Left colon (tissue), 2 donors: Measurements from ENCODE around the gene SAMD7. TPM values are rescaled to one million over a fixed set of nuclear protein-coding genes. Genes with fewer than 3 reads are reported as not detected.

Experiments
- ATAC-seq: fragments of 200-7000 bp; cut with Tn5 transposase; one replicate; pipeline ENCODE4 v1.9.1; 2020; ENCODE audit warnings: mild to moderate bottlenecking, moderate library complexity
- DNase-seq, 2 donors: peaks; one replicate each; pipeline ENCODE4 v3.0.0-alpha.2; 2020
- intact Hi-C, 2 donors: fragments of 100-400 bp; cut with DNase I in 1 of 2; cut with micrococcal nuclease in 1 of 2; formaldehyde crosslinking; loops; one replicate each; pipeline versions ENCODE4 v1.11.2 to v1.14.0; 2022; cut with DNase I, micrococcal nuclease
- total RNA-seq, 2 donors: library from RNA; stranded (reverse); fragmentation: NEBNext Ultra II Directional; extraction: Animal tissue kit (Norgen Biotek cat#: 25700); gene quantifications; one replicate each; pipeline ENCODE4 v1.2.1, GENCODE V29; 2021
- donor health status: DM: no; HTN: no; CAD: no.
- donor health status: DM: yes; HTN: yes; CAD: no.

Gene SAMD7
- total RNA-seq, 2 donors from 2014 or later = not detected

DNA sequence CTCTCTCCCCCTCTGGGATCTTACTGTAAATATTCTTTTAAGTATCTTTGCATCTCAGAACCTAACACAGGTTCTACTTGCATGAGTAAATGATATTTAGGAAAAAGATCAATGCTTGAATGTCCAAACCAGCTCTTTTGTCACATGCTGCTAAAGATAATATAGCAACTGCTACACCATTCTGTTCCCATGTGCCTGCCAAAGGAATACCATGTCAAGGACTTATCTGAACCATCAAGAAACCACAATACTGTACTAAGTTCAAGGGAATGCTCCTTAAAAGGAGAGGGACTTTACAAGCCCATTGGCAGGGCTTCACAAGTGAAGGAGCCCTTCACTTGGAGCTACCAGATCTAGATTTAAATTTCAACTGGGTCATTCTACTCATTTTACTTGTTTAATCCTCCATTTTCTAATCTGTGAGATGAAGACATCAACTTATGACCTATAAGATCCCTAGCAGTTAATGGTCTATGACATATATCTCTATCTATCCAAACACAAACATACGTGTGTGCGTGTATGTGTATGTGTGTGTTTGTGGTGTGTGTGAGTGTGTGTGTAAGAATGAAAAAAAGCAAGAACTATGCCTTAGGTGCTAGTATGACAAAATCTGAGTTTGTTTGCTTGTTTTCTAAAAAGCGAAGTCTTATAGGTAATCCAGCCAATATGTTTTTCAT lies 42.2 kb downstream of the SAMD7 start:
- no peak for ATAC-seq

DNA sequence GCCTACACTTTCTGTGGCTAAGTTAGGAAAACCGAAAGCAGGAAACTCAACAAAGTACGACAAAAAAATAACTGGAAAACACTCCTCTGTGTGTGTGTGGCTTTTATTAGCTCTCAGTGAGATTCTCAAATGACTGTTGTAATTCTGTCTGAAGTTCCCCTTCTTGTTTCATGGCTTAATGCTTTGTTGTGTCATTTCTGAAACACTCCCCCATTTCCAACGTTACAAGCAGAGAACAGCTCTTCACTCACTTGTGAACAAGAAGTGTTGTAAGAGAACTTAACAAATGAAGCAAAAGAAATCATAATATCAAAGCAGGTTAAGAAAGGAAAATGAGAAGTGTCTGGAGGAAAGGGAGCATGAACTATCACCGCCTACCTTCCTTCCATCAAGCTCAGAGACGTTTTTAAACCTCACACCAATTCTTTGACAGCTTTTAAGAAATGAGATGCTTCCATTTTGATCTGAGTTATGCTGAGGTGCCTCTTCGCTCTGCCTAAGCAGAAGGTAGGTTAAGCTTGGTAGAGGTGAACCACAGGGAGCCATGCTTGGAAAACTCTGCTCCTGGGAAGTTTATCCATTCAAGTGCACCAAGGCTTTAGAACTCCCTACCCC lies 42.9 kb downstream of the SAMD7 start:
- intact Hi-C loops = no loop called here
- DNase-seq (no peak), ATAC-seq (no peak)

More for the DNA sequence above, 42.2 kb downstream of the SAMD7 start:
- intact Hi-C loops = no loop called here
- no peak for DNase-seq

DNA sequence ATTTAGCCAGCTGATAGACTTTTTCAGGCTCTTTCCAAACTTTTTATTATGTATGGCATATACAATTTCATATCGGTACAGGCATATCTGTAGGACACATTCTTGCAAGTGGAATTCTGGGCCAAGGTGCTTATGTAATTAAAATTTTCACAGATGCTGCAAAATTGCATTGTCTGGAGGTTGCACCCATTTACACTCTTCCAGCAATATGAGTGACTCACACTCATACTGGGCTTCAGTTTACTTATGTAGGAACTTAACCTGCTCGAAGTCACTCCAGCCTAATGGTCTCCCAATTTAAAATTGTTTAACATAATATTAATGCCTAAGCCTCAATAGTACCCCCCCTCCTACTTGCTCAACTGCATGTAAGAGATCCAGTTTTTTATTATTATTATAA lies 44.0 kb downstream of the SAMD7 start:
- ATAC-seq = no peak

DNA sequence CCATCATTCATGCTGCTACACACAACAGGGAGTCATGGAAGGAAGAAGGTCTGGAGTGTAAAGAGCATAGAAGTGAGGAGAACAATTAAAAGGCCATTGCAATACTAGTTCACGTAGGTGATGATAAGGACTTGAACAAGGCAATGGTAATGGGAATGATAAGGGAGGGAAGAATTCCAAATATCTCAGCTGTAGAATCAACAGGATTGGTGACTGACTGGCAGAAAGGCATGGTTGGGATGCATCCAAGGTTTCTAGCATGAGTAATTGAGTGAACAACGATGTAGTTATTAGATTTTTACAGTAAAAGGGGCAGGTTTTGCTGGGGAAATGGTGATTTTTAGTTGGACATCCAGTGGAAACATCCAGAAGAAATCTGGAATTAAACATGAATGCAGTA lies 52.8 kb downstream of the SAMD7 start:
- DNase-seq = no peak
- intact Hi-C loops = loop anchor here in 1 of 2 donors (10.0 kb wide), 1 partner anchor 99 kb away; the partner anchor contains the start of gene LRRC31

More for the DNA sequence above, 44.0 kb downstream of the SAMD7 start:
- intact Hi-C loops = no loop called here
- DNase-seq = no peak

DNA sequence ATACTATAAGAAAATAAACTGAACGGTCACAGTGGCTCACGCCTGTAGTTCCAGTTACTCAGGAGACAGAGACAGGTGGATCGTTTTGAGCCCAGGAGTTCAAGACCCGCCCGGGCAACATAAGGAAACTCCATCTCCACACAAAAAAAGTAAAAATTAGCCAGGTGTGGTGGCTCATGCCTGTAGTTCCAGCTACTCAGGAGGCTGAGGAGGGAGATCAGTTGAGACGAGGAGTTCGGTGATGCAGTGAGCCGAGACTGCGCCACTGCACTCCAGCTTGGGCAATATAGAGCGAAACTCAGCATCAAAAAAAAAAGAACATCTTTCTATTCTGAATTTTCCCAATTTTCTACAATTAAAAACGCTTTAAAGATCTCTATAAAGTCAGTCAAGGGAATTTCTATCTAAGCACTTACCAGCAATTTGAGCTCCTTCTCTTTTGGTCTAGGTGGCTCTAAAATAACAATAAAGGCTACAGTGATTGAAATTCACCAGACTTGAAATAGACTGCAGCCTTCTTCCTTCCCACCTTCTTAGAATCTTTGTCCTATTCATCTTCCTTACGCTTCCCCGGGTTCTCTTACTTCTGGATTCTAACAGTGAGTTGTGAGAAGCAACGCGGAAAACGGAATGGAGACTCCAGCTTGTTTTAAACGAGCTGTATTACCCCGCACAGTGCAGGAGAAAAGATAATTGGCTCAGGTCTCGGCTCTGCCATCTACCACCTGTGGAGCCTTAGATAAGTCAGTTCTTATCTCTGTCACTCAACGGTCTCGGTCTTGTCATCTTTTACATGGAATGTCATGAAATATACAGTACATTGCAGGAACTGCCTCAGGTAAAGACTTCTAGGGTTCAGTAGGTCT lies 54.4 kb downstream of the SAMD7 start:
- ATAC-seq = peak; percentile 22
- intact Hi-C loops = loop anchor here in 1 of 2 donors (5.0 to 10.0 kb wide), 2 partner anchors 101 to 203 kb away; partner anchors contain the start of gene LRRC31
- DNase-seq = peak in 1 of 2 donors; percentile 24

More for the DNA sequence above, 52.8 kb downstream of the SAMD7 start:
- ATAC-seq = no peak

DNA sequence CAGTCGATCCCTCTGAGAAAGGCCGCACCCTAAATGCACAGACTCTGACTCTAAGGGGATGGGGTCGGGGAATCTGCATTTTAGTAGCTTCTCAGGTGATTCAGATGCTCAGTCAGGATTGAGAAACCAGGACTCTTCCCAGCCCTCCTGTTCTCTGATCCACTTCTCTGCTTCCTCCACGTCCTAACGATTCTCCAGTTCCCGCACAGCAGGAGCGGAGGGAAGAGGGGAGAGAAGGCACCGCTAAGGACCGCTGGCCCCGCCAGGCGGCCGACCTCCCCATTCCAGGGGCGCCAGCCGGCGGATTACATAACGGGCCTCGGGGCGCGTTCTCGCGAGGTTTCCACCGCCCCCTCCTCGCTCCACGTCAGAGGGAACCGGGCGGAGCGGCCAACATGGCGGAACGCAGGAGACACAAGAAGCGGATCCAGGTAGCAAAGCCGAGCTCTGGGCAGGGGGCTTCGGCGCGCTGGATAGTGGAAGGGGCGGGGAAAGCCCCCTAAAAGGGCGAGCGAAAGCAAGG lies 55.1 kb downstream of the SAMD7 start, which contains the start of gene SEC62:
Gene SEC62 (plus strand): TSS at position 380 of the 523 bp plus-strand sequence. CDS start 16 bp downstream, at position 396.
- DNase-seq = peak; percentile 92 to 96
- peak; percentile 97 for ATAC-seq
- intact Hi-C loops = loop anchor here in 1 of 2 donors (5.0 to 10.0 kb wide), 2 partner anchors 102 to 204 kb away; partner anchors contain the start of gene LRRC31

DNA sequence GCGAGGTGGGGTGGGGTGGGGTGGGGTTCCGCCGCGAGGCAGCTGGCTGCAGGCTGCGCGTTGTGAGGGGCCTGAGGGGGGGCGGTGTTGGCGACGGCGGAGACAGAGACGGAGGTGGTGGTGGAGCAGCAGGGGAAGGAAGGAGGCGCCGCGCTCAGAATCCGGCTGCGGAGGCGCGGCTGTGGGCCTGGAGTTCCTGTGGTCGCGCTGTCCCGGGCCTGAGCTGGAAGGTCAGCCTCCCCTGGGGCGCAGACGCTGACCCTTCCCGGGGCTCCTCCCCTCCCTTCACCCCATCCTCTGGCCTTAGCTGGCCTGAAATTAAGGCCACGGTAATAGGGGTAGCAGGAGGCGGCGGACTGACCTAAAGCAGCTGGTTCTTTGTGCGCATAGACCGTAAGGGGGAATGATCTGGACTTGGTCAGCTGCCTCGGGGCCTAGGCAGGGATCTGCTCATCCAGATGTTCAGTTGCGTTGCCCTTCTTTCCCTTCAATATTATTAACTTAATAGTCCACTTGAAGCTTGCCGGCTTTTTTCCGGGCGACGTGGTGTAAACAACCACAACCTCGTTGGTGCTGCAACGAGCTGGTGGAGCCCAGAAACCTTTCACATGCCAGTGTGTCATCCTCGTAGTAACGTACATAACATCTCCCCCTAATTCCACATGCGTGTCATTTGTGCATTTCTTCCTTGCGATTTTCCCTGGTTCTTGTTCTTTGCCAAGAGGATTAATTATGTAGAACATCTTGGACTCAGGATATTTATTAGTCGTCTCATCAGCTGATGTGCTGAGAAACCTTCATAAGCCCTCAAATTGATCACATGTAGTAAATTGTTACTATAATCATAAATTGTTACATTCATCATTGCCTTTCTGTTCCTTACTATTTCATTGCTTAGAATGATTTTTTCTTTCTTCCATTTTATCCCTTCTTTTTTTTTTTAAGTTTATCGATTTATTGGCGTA lies 55.9 kb downstream of the SAMD7 start:
- intact Hi-C loops = loop anchor here in 1 of 2 donors (5.0 to 10.0 kb wide), 2 partner anchors 102 to 205 kb away; partner anchors contain the start of gene LRRC31
- DNase-seq = peak in 1 of 2 donors; percentile 47
- ATAC-seq = peak; percentile 67

DNA sequence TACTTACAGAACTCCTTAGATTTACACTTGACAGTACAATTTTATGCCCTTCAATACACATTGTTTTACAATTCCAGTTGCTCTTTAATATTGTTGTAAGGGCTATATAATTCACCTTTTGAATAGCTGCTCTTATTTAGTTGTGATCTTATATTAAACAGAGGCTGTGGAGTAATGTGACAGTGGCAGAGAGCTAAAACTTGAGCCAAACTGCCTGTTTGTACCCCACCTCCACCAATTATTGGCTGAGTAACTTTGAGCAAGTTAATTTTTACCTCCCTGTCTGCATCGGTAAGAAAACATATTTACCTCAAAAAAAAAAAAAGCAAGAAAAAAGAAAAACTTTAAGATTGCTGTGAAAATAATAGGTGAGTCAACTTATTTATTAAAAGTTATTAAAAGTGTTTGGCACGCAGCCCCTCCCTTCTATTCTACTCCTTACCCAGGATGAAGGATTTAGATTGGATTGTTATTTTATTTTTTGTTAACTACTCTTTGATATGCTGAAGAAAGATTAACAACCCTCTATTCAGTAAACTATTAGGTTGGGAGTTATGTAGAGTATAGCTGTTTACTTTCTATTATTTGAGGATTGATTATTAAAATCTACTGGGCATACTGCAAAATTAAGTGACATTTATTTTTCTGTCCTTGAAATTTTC lies 57.0 kb downstream of the SAMD7 start:
- intact Hi-C loops = loop anchor here in 1 of 2 donors (5.0 to 10.0 kb wide), 2 partner anchors 104 to 206 kb away; partner anchors contain the start of gene LRRC31
- no peak for DNase-seq
- no peak for ATAC-seq

DNA sequence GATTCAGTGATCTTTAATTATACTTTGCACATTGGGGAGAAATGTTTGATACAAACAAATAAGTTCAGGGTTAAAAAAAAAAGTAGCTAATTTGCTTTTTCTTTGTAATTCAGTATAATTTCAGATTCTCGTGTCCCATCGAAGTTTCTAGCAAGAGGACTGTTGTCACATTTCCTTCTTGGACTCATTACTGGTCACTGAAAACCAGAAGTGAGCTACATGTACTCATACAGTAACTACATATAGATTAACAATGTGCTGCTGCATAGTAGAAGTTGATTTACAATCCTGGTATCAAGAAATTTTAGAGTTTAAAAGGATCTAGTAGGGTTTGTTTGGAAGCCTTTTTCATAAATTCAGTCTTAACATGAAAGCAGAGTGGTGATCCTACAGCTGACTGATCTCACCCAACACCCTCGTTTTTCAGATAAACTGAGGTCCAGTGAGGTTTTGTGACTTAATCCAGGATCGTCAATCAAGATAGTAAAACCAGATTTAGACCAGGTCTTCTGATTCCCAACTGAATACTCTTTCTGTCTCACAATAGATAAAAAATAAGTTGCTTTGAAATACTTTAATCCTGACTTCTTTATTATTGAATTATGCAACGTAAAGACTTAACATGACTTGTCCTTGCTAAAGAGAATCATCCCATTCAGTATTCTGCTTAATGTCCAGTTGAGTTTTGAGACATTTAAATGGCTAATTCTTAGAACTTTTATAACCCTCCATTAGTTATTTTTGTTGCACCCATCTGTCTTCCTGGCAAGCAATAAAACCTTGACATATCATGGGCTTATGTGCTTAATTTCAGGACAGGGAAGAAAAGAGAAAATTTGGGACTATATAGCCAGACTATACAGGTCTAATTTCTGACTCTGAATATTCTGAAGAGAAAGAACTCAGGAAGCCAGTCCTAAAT lies 58.1 kb downstream of the SAMD7 start:
- intact Hi-C loops = loop anchor here in 1 of 2 donors (5.0 to 10.0 kb wide), 2 partner anchors 105 to 207 kb away; partner anchors contain the start of gene LRRC31
- no peak for DNase-seq
- ATAC-seq = no peak

DNA sequence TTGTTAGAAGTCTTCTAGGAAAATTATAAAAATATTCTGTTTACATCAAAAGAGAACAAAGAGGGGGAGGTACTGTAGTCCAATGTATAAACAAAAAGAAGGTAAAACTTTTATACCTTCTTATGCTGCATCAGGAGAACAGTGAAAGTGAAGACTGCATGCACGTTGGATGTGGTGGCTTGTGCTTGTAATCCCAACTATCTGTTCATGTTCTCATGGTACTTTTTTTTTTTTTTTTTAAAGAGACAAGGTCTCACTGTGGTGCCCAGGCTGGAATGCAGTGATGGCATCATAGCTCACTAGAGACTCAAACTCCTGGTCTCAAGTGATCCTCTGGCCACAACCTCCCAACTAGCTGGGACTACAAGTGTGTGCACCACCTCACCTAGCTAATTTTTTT lies 59.5 kb downstream of the SAMD7 start:
- no peak for DNase-seq
- no peak for ATAC-seq
- intact Hi-C loops = no loop called here

DNA sequence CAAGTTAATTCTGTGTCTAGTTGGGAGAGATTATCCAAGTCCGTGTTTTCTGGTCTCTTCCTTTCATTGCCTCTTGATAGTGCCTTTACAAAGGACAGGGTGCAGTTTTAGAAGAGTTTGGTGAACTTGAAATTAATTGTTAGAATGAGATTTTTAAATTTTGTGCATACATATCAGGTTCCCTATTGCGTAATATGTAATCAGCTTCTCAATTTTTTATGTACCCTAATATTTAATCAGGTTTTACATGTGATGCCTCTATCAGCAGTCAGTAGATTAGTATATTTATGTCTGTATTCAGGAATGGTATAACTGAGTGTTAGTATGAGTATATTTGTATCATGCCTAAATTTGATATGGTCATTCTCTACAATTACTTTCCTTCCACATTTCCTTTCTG lies 60.1 kb downstream of the SAMD7 start:
- no peak for ATAC-seq
- intact Hi-C loops = no loop called here
- no peak for DNase-seq

DNA sequence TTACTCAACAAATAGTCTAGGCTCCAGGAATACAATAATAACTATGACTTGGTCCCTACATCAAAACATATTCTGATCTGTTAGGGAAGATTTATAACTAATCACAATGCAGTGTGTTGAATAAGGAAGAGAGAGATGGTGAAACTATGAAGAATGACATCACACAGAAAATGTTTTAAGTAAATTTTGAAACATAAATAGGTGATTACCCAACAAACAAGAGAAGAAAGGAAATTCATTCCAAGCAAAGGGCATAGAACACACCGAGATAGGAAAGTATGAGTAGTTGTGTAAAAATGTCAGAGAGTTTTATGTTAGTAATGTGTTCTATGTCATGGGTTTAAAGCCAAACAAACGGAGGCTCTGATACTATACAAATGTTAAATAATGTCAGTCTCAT lies 68.7 kb downstream of the SAMD7 start:
- no peak for DNase-seq
- intact Hi-C loops = no loop called here
- ATAC-seq = no peak

DNA sequence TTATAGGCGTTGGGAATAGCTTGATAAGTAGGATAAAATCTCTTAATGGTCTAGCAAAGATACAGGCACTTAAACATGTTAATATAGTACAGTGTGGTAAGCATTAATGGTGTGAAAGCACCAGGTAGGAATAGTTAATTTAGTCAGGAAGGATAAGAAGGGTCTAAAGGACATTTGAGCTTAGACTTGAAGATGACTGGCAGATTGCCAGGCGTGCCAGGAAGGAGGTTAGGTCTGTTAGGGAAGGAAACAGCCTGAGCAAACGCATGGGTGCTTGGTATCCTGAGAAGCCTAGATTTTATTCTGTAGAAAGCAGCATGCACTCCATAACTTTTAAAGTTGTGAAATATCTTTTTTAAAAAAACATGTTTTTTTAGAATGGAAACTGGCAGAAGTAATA lies 72.9 kb downstream of the SAMD7 start:
- ATAC-seq (no peak), DNase-seq (peak in 1 of 2 donors; percentile 17)
- intact Hi-C loops = no loop called here
